HFFc6 (cell line): ENCODE measurements around the gene TDRKH. TPM values are rescaled to one million over a fixed set of nuclear protein-coding genes. Genes with fewer than 3 reads are reported as not detected.
"Not testable (repeated sequence)": the region's sequence is repeated elsewhere in the genome, so short reads cannot be mapped to it uniquely, and the experiment has no call there.

Source experiments
- DNase-seq: peaks from one replicate; pipeline ENCODE4 v3.0.0-alpha.2; 2018
- H3K27ac Mint-ChIP-seq: 2 replicates; pipeline ENCODE4 v1.8.0; 2020; ENCODE audit warnings: mild to moderate bottlenecking, mixed read lengths
- H3K27me3 Mint-ChIP-seq: 2 replicates; pipeline ENCODE4 v1.8.0; 2021; ENCODE audit warnings: mild to moderate bottlenecking, moderate library complexity, mixed read lengths; ENCODE audit not compliant: insufficient read depth
- H3K36me3 Mint-ChIP-seq: 2 replicates; pipeline ENCODE4 v1.8.0; 2021; ENCODE audit warnings: low read depth, mixed read lengths
- H3K4me1 Mint-ChIP-seq: 2 replicates; pipeline ENCODE4 v1.8.0; 2020; ENCODE audit warnings: low read depth, mixed read lengths
- H3K4me3 Mint-ChIP-seq: 2 replicates; pipeline ENCODE4 v1.8.0; 2020; ENCODE audit warnings: mild to moderate bottlenecking, moderate library complexity, mixed read lengths
- H3K9me3 Mint-ChIP-seq: 2 replicates; pipeline ENCODE4 v1.8.0; 2020; ENCODE audit warnings: mild to moderate bottlenecking, mixed read lengths
- total RNA-seq, 6 experiments: library from RNA; stranded (reverse); fragmentation: NEBNext Ultra II Directional; extraction: Animal tissue kit (Norgen Biotek cat#: 25700); gene quantifications; 2 replicates in 1 of 6; 3 replicates in 5 of 6; pipeline ENCODE4 v1.2.3, GENCODE V29; 2021
- TF ChIP-seq, protein P1 (sequence below): fragments of 200-600 bp; sonication (generic); IDR thresholded peaks from 2 replicates; pipeline ENCODE4 v1.5.0; 2021; ENCODE audit warnings: antibody characterized with exemption, mild to moderate bottlenecking

The TDRKH gene
- total RNA-seq, 6 experiments from 2014 or later, result 1.1 to 2.0 (median 1.5) TPM

DNA sequence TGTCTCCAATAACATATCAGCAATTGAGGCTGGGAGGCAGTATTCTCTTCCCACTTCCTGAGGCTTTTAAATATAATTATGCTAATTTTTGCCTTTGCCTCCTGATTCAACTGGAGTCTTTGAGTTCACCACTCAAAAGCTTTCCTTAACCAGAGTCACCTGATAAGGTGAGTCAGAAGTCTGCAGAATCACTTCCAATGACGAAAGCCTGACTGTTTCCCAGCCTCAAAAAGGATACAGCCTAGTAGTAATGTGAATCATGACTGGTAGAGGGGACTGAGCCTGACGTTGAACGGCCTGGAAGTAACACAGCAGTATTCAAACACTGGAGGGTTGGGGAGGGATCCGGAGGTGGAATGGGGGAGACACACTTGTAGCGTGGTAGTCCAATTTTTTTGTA lies 16.6 kb downstream of the TDRKH start:
- Mint-ChIP-seq H3K9me3 (no peaks in the 10 kb centered on the region), H3K27me3 (peaks cover 20% of the 10 kb centered on the region), H3K4me1 (peaks cover 8% of the 10 kb centered on the region), H3K4me3 (no peak overlapping the region), H3K27ac (no peak overlapping the region; the same call in 1 of the 2 replicates), H3K36me3 (no peaks in the 10 kb centered on the region)
- TF ChIP-seq, protein P1, sequence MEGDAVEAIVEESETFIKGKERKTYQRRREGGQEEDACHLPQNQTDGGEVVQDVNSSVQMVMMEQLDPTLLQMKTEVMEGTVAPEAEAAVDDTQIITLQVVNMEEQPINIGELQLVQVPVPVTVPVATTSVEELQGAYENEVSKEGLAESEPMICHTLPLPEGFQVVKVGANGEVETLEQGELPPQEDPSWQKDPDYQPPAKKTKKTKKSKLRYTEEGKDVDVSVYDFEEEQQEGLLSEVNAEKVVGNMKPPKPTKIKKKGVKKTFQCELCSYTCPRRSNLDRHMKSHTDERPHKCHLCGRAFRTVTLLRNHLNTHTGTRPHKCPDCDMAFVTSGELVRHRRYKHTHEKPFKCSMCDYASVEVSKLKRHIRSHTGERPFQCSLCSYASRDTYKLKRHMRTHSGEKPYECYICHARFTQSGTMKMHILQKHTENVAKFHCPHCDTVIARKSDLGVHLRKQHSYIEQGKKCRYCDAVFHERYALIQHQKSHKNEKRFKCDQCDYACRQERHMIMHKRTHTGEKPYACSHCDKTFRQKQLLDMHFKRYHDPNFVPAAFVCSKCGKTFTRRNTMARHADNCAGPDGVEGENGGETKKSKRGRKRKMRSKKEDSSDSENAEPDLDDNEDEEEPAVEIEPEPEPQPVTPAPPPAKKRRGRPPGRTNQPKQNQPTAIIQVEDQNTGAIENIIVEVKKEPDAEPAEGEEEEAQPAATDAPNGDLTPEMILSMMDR, result no peak
- peak; percentile 67 for DNase-seq

DNA sequence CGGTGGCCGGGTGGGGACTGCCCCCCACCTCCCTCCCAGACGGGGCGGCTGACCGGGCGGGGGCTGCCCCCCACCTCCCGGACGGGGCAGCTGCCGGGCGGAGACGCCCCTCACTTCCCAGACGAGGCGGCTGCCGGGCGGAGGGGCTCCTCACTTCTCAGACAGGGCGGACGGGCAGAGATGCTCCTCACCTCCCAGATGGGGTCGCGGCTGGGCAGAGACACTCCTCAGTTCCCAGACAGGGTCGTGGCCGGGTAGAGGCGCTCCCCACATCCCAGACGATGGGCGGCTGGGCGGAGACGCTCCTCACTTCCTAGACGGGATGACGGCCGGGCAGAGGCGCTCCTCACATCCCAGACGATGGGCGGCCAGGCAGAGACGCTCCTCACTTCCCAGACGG lies 21.0 kb downstream of the TDRKH start:
- H3K4me3 Mint-ChIP-seq, H3K9me3 Mint-ChIP-seq, DNase-seq, H3K36me3 Mint-ChIP-seq, H3K27ac Mint-ChIP-seq: not testable (repeated sequence)
- Mint-ChIP-seq H3K4me1 (peaks cover 12% of the 10 kb centered on the region), H3K27me3 (peaks cover 12% of the 10 kb centered on the region; the same call in 1 of the 2 replicates)

DNA sequence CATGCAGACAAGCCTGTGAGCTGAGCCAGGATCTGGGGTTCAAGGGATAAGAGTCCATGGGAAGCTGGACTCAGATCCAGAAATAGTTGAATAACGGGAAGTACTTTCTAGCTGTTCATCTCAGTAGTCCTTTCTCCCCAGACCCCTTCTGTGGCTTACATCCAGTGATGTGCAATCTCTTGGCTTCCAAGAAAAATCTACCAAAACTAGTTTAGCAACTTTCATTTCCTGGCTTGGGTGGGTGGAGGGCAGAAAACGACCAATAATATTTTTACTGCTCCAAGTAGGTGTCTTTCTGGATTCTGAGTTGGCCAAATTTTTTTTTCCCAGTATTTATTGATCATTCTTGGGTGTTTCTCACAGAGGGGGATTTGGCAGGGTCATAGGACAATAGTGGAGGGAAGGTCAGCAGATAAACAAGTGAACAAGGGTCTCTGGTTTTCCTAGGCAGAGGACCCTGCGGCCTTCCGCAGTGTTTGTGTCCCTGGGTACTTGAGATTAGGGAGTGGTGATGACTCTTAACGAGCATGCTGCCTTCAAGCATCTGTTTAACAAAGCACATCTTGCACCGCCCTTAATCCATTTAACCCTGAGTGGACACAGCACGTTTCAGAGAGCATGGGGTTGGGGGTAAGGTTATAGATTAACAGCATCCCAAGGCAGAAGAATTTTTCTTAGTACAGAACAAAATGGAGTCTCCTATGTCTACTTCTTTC lies 21.8 kb downstream of the TDRKH start:
- H3K4me1 Mint-ChIP-seq, result peaks cover 13% of the 10 kb centered on the region
- not testable (repeated sequence) for DNase-seq, H3K27ac Mint-ChIP-seq, H3K4me3 Mint-ChIP-seq, H3K36me3 Mint-ChIP-seq, H3K9me3 Mint-ChIP-seq
- peaks cover 10% of the 10 kb centered on the region; the same call in 1 of the 2 replicates for H3K27me3 Mint-ChIP-seq

DNA sequence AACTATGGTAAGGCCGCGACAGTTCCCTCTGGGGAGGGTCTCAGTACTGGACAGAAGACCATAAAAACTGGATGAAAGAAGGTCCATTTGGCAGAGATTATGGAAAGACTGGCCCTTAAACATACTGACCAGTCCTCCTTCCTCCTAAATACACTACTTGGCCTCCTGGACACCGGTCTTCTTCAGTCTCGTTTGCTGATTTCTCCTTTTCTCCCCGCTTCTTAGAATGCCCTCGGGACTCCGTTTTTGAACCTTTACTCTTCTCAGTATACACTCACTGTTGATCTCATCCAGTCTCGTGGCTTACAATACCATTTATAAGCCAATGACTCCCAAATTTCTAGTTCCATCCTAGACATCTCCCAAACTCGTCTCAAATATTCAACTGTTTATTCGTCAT lies 26.3 kb downstream of the TDRKH start:
- Mint-ChIP-seq H3K4me3 (peak overlapping the region; percentile 94), H3K27me3 (0 out of 2 replicates have a peak, but pooled peaks cover 2% of the 10 kb centered on the region), H3K36me3 (peaks cover 23% of the 10 kb centered on the region), H3K9me3 (no peaks in the 10 kb centered on the region), H3K27ac (peak overlapping the region; percentile 98), H3K4me1 (peaks cover 45% of the 10 kb centered on the region)
- TF ChIP-seq, protein P1, result no peak
- DNase-seq, result no peak

DNA sequence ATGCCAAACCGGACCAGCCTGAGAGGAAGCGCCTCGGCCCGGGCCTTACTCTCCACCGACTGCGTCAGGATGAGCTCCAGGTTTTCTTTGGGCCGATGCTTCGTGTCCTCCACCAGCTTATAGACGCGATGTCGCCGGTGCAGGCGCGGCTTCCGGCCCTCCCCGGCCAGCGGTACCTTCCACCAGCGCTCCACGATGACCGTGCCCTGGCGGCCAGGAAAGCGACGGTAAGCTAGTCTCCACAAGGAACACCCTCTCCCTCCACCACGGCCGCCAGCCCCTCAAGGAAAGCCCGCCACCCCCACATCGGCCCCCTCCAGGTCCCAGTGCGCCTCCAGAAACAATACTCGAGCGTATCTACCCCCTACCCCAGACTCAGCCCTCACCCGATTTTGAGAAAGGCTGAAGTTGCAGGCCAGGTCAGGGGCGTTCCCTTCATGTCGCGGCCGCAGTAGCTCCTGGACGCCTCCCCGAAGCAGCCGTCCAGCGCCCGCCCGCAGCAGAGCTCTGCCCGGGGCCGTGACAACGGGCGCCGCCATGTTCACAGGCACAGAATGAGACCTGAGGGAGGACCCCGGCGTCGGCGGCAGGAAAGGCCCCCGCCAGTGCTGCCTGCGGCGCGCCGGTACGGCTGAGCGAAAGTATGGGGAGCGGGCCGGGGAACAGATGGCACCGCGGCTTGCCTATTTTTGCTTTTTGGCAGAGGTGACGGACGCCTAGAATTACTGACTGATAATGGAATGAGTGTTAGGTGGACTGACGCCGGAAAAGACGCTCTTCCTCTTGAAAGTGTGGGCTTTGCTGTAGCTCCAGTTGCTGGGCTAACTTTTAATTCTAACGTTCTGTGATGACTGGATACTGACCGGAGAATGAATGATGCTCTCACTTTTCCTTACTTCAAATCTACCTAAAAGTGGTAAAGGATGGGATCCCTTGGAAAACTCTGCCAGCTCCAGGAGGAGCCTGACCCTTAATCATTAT lies 27.1 kb downstream of the TDRKH start, which contains the start of gene MRPL9:
Gene MRPL9 (minus strand): TSS at position 556 of the 981 bp plus-strand sequence. CDS start 17 bp downstream, at position 539.
- Mint-ChIP-seq H3K4me1 (peaks cover 45% of the 10 kb centered on the region), H3K9me3 (no peaks in the 10 kb centered on the region), H3K36me3 (peaks cover 25% of the 10 kb centered on the region), H3K27me3 (0 out of 2 replicates have a peak, but pooled peaks cover 2% of the 10 kb centered on the region), H3K27ac (peak within 1 kb of the TSS; percentile 98), H3K4me3 (peak within 1 kb of the TSS; percentile 94)
- peak; percentile 74 for DNase-seq
- TF ChIP-seq, protein P1, result 0 out of 2 replicates have a peak, but pooled peaks have one; percentile 16

DNA sequence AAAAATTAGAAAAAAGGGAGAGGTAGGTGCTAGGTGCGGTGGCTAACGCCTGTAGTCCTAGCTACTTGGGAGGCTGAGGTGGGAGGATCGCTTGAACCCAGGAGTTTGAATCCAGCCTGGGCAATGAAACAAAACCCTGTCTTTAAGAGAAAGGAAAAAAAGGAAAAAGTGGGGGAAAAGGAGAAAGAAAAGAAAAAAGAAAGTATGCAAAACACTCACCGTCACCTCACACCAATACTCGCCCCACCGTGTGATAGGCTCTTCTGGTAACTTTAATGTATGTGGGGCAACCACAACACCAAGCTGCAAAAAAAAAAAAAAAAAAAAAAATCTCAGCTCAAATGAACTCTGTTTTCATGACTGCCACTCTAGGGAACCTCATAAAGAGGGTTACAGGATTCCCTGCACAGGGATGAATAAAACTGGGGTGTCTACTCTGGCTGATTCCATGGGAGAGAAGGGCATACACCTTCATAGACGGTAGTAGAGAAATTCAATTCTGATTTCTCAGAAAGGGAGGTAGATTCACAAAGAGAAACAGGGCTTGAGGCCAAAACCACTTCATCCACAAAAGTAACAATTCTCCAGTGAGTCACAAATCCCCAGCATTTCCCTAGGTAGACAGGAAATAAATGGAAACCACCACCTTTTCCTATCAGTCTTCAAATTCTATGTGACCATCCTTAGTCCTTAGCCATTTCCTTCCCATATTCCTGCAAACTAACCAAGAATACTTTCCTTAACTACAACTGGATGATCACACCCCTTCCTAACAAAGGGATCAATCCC lies 29.5 kb downstream of the TDRKH start:
- Mint-ChIP-seq H3K27me3 (no peaks in the 10 kb centered on the region), H3K4me3 (no peak overlapping the region), H3K27ac (no peak overlapping the region), H3K4me1 (peaks cover 59% of the 10 kb centered on the region), H3K36me3 (peaks cover 27% of the 10 kb centered on the region), H3K9me3 (no peaks in the 10 kb centered on the region)
- TF ChIP-seq, protein P1, result no peak
- DNase-seq, result no peak
